Endothelial cell of umbilical vein (primary cell): ENCODE data around the gene LST1. TPM values are rescaled to one million over a fixed set of nuclear protein-coding genes. Genes with fewer than 3 reads are reported as not detected.
A peak's percentile ranks its signal among the peaks of the same experiment; 100 is the strongest.

Source experiments
- BruUV-seq: library from RNA; stranded (reverse); fragments of 400-500 nt; replicated peaks from 2 replicates; lab custom pipeline; 2021; lab: Mats Ljungman, UMichigan
- CTCF ChIA-PET: fragments of 300-600, 350-600 bp; sonication (Branson Sonifier 250); formaldehyde crosslinking; loops from one replicate; lab custom pipeline; 2021; ENCODE audit warnings: antibody characterized with exemption, inconsistent platforms; lab: Charles Lee
- POLR2A ChIA-PET: fragments of 300-600, 350-600 bp; sonication (Branson Sonifier 250); formaldehyde crosslinking; loops from one replicate; lab custom pipeline; 2021; ENCODE audit warnings: antibody characterized with exemption, inconsistent platforms; lab: Charles Lee
- DNase-seq: peaks from one replicate; pipeline ENCODE4 v3.0.0-alpha.2; 2011; ENCODE audit warnings: low read depth, low spot score
- FAIRE-seq: peaks from 2 replicates; lab custom pipeline; 2011; peaks lifted over from hg19 to GRCh38; lab: Jason Lieb, UNC
- H2AFZ ChIP-seq: 2 replicates; pipeline ENCODE4 v1.6.0; 2012; ENCODE audit warnings: low read depth, low read length, control low read depth, inconsistent platforms
- H3K27ac ChIP-seq: 2 replicates; pipeline ENCODE4 v1.5.1; 2011; ENCODE audit warnings: low read depth, mild to moderate bottlenecking, control low read depth, low read length, moderate library complexity; ENCODE audit not compliant: insufficient read depth
- H3K27me3 ChIP-seq, 2 experiments: 2 replicates each; pipeline versions ENCODE4 v1.6.0 to v1.6.1; 2011; ENCODE audit warnings: low read length in 2 of 2, mixed read lengths in 1 of 2; ENCODE audit not compliant: control insufficient read depth in 2 of 2, insufficient read depth in 2 of 2
- H3K36me3 ChIP-seq, 2 experiments: 2 replicates in 1 of 2; 3 replicates in 1 of 2; pipeline ENCODE4 v1.5.1; 2011; ENCODE audit warnings: low read length in 2 of 2, mild to moderate bottlenecking in 1 of 2, moderate library complexity in 1 of 2; ENCODE audit not compliant: control insufficient read depth in 2 of 2, insufficient read depth in 2 of 2; ENCODE audit errors: extremely low read depth in 1 of 2
- H3K4me1 ChIP-seq: 3 replicates; pipeline ENCODE4 v1.5.1; 2011; ENCODE audit warnings: mild to moderate bottlenecking, low read length; ENCODE audit not compliant: control insufficient read depth, insufficient read depth; ENCODE audit errors: extremely low read depth
- H3K4me2 ChIP-seq: 2 replicates; pipeline ENCODE4 v1.6.1; 2011; ENCODE audit warnings: low read length, control low read depth, mixed read lengths; ENCODE audit not compliant: insufficient read depth
- H3K4me3 ChIP-seq, 3 experiments: fragments of 200-600 bp in 1 of 3; sonication (generic), shearing (Covaris generic) in 1 of 3; replicated peaks in 1 of 3; 2 replicates each; pipeline ENCODE4 v1.5.1; 2011 to 2016; ENCODE audit warnings: control low read depth in 3 of 3, low read length in 3 of 3, mild to moderate bottlenecking in 2 of 3, inconsistent platforms in 1 of 3, low read depth in 1 of 3, moderate library complexity in 1 of 3; ENCODE audit not compliant: insufficient read depth in 1 of 3
- H3K79me2 ChIP-seq: 2 replicates; pipeline ENCODE4 v1.6.0; 2012; ENCODE audit warnings: low read length, inconsistent platforms; ENCODE audit not compliant: control insufficient read depth, insufficient read depth
- H3K9ac ChIP-seq: replicated peaks from 2 replicates; pipeline ENCODE3; 2011; ENCODE audit warnings: low read length, control low read depth; ENCODE audit not compliant: insufficient read depth; ENCODE audit errors: extremely low read depth
- H3K9me1 ChIP-seq: replicated peaks from 3 replicates; pipeline ENCODE4 v1.6.0; 2011; ENCODE audit warnings: mild to moderate bottlenecking, low read length; ENCODE audit not compliant: control insufficient read depth, insufficient read depth; ENCODE audit errors: extremely low read depth
- H3K9me3 ChIP-seq: replicated peaks from 2 replicates; pipeline ENCODE4 v1.5.1; 2012; ENCODE audit warnings: low read length, inconsistent platforms; ENCODE audit not compliant: control insufficient read depth, insufficient read depth
- H4K20me1 ChIP-seq: replicated peaks from 2 replicates; pipeline ENCODE3; 2011; ENCODE audit warnings: mild to moderate bottlenecking, low read length; ENCODE audit not compliant: control insufficient read depth, insufficient read depth; ENCODE audit errors: extremely low read depth
- EZH2 ChIP-seq: IDR thresholded peaks from 2 replicates; pipeline ENCODE4 v1.6.1; 2012; ENCODE audit warnings: borderline replicate concordance, low read depth, mild to moderate bottlenecking, moderate library complexity, low read length, inconsistent platforms; ENCODE audit not compliant: severe bottlenecking
- FOS ChIP-seq: IDR thresholded peaks from 2 replicates; pipeline ENCODE4 v1.6.1; 2011; ENCODE audit warnings: mild to moderate bottlenecking, low read length, moderate library complexity, borderline replicate concordance; ENCODE audit not compliant: insufficient read depth
- GATA2 ChIP-seq: IDR thresholded peaks from 2 replicates; pipeline ENCODE4 v1.7.0; 2011; ENCODE audit warnings: low read depth, mild to moderate bottlenecking, moderate library complexity, mixed read lengths, low read length; ENCODE audit not compliant: insufficient read length, insufficient read depth
- JUN ChIP-seq: IDR thresholded peaks from 2 replicates; pipeline ENCODE4 v1.6.1; 2011; ENCODE audit warnings: borderline replicate concordance, low read depth; ENCODE audit not compliant: insufficient read length, insufficient read depth
- MYC ChIP-seq: IDR thresholded peaks from one replicate; pipeline ENCODE4 v1.6.1; 2011; ENCODE audit warnings: mild to moderate bottlenecking, low read depth, low read length
- POLR2A ChIP-seq: IDR thresholded peaks from 2 replicates; pipeline ENCODE4 v1.6.1; 2012; ENCODE audit warnings: low read depth, mild to moderate bottlenecking, control low read depth, low read length
- POLR2AphosphoS5 ChIP-seq: IDR thresholded peaks from 2 replicates; pipeline ENCODE4 v1.6.1; 2012; ENCODE audit warnings: low read depth, mild to moderate bottlenecking, control low read depth, low read length, moderate library complexity; ENCODE audit not compliant: insufficient read depth
- dilution Hi-C: fragments of 300-500 bp; cut with MboI; formaldehyde crosslinking; loops from one replicate; pipeline ENCODE4 v1.15.0; 2019; ENCODE audit warnings: low sequenced_read_pairs; ENCODE audit not compliant: extremely low pct_ligation_motif_present
- intact Hi-C: fragments of 100-400 bp; cut with micrococcal nuclease; formaldehyde crosslinking; loops from one replicate; pipeline ENCODE4 v1.10.0; 2022
- polyA plus RNA-seq, 4 experiments: library from polyadenylated mRNA; depleted of rRNA in 3 of 4; stranded (reverse) in 3 of 4; unstranded in 1 of 4; fragments of >200 nt; gene quantifications; 2 replicates each; pipeline versions ENCODE4 v1.2.1 to v1.2.3, GENCODE V29; 2011 to 2012; ENCODE audit warnings: missing spikeins in 1 of 4
- total RNA-seq: library from RNA; stranded (reverse); gene quantifications from 2 replicates; pipeline ENCODE4 v1.2.3, GENCODE V29; 2021
- TF ChIP-seq, protein P1 (sequence below), 2 donors: IDR thresholded peaks; 1 replicate in 1 of 2; 2 replicates in 1 of 2; pipeline ENCODE4 v1.5.1; 2011; ENCODE audit warnings: low read length in 2 of 2, mild to moderate bottlenecking in 2 of 2, moderate library complexity in 2 of 2, control low read depth in 1 of 2, inconsistent platforms in 1 of 2, low read depth in 1 of 2; ENCODE audit not compliant: insufficient read depth in 1 of 2; ENCODE audit errors: extremely low read depth in 1 of 2
- TF ChIP-seq, protein P2 (sequence below): IDR thresholded peaks from 2 replicates; pipeline ENCODE4 v1.6.1; 2011; ENCODE audit not compliant: insufficient read depth, insufficient read length

LST1 gene
- total and polyA plus RNA-seq, 2 donors (not counting 3 experiments of a cell fraction or from before 2014, with no cell fraction given) = 1.00 to 1.8 TPM

DNA sequence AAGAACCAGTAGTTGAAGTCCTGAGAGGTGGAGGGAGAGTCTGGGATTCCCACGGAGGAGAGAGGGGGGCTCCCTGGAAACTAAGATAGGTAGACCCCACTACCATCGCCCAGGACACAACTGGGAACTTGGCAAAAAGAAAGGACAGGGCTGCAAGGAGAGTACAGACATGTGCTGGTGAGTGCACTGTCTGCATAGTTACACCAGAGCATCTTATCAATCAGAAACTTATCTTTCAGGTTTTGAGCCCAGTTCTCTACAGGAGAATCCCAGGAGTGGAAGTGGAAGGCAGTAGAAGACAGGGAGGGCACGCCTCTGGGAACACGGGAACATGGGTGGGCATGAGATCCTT lies 26.5 kb upstream of the LST1 start:
- Histone ChIP-seq H3K9me3 (no peaks in the 10 kb centered on the region), H2AFZ (no peak overlapping the region), H3K4me2 (peak overlapping the region; percentile 90), H3K4me1 (peaks cover 69% of the 10 kb centered on the region), H3K27ac (peak overlapping the region; percentile 98), H3K79me2 (peaks cover 7% of the 10 kb centered on the region), H3K9me1 (no peaks in the 10 kb centered on the region), H3K9ac (peak overlapping the region; percentile 82), H3K4me3 (peak overlapping the region in 1 of 3 experiments; percentile 29), H4K20me1 (no peaks in the 10 kb centered on the region), H3K27me3 (no peaks in the 10 kb centered on the region), H3K36me3 (peaks cover 2 to 10% of the 10 kb centered on the region in 2 experiments)
- dilution Hi-C loops (no loop called here), intact Hi-C loops (no loop called here)
- FAIRE-seq (peak; percentile 12), DNase-seq (peak; percentile 40)
- ChIA-PET CTCF (interaction anchor here (1.5 to 31.0 kb wide), 3 partner anchors 9 to 29 kb away, joined by 5 to 1517 read pairs (median 31); partner anchors contain the start of genes LST1, LTB, NCR3 and NFKBIL1), POLR2A (interaction anchor here (0.6 to 0.9 kb wide), 2 partner anchors 21 to 268 kb away, joined by 3 to 5 read pairs; partner anchors contain the start of gene HSPA1B)
- no peak for TF ChIP-seq GATA2
- no peak for TF ChIP-seq EZH2
- TF ChIP-seq POLR2A = no peak
- no peak for TF ChIP-seq POLR2AphosphoS5
- no peak for TF ChIP-seq MYC
- TF ChIP-seq JUN = no peak
- TF ChIP-seq, protein P1, sequence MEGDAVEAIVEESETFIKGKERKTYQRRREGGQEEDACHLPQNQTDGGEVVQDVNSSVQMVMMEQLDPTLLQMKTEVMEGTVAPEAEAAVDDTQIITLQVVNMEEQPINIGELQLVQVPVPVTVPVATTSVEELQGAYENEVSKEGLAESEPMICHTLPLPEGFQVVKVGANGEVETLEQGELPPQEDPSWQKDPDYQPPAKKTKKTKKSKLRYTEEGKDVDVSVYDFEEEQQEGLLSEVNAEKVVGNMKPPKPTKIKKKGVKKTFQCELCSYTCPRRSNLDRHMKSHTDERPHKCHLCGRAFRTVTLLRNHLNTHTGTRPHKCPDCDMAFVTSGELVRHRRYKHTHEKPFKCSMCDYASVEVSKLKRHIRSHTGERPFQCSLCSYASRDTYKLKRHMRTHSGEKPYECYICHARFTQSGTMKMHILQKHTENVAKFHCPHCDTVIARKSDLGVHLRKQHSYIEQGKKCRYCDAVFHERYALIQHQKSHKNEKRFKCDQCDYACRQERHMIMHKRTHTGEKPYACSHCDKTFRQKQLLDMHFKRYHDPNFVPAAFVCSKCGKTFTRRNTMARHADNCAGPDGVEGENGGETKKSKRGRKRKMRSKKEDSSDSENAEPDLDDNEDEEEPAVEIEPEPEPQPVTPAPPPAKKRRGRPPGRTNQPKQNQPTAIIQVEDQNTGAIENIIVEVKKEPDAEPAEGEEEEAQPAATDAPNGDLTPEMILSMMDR (IDR thresholded peaks at IDR 0.05; ENCODE audit: extremely low read depth in 1 of 2, insufficient read depth in 1 of 2, low read depth in 1 of 2, low read length in 2 of 2) = no peak
- TF ChIP-seq, protein P2, sequence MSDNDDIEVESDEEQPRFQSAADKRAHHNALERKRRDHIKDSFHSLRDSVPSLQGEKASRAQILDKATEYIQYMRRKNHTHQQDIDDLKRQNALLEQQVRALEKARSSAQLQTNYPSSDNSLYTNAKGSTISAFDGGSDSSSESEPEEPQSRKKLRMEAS = no peak
- no peak for TF ChIP-seq FOS
- TSS peak; percentile 80 for BruUV-seq
